GM12891 (cell line): Measurements from ENCODE around the gene CD276.

Source experiments
- PAX5 ChIP-seq: IDR thresholded peaks from 2 replicates; pipeline ENCODE4 v1.6.1; 2011; ENCODE audit warnings: low read length, moderate library complexity, mild to moderate bottlenecking; ENCODE audit not compliant: insufficient read depth, severe bottlenecking
- POLR2A ChIP-seq: IDR thresholded peaks from 2 replicates; pipeline ENCODE4 v1.6.1; 2011; ENCODE audit warnings: low read depth, low read length, control low read depth
- POLR2AphosphoS5 ChIP-seq: IDR thresholded peaks from 2 replicates; pipeline ENCODE4 v1.6.1; 2011; ENCODE audit warnings: low read depth, low read length, control low read depth

DNA sequence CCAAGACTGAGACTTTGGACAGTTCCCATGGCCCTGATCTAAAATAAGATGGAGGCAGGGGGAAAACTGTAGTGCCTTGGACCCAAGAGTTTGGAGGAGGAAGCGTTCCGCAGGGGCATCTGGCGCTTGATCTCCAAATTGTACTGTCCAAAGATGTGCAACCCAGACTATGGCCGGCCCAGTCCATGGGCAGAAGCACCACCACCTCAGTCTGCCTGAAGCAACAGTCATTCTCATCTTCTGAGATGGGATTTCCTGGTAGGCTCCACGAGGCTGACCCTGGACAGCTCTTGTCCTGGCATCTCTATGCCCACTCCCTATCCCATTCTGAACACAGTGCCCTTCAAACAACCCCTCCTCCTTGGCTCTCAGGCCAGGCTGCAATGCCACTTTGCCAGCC is 65.3 kb downstream of the CD276 start:
- no peak for TF ChIP-seq POLR2A
- TF ChIP-seq POLR2AphosphoS5, result no peak
- no peak for TF ChIP-seq PAX5
